Neural cell (in vitro differentiated cells): Measurements from ENCODE around the gene ZDHHC14. TPM values are rescaled to one million over a fixed set of nuclear protein-coding genes. Genes with fewer than 3 reads are reported as not detected.

Experiments
- H2AFZ ChIP-seq: fragments of 200-600, 300-800 bp; sonication (generic), shearing (Covaris generic); 2 replicates; pipeline ENCODE4 v1.6.0; 2014; ENCODE audit warnings: low read depth, mild to moderate bottlenecking, antibody characterized with exemption, low read length, moderate library complexity
- H3F3A ChIP-seq: fragments of 200-600 bp; shearing (Covaris generic); 2 replicates; pipeline ENCODE4 v1.6.1; 2016; ENCODE audit warnings: mild to moderate bottlenecking, moderate library complexity, mixed read lengths, antibody characterized with exemption, low read length; ENCODE audit not compliant: insufficient read depth, poor library complexity, severe bottlenecking
- H3K27ac ChIP-seq: fragments of 200-600, 300-800 bp; sonication (generic), shearing (Covaris generic); 2 replicates; pipeline ENCODE4 v1.5.1; 2014; ENCODE audit warnings: mild to moderate bottlenecking, low read length, moderate library complexity
- H3K27me3 ChIP-seq: fragments of 300-800, 200-600 bp; sonication (generic), shearing (Covaris generic); 2 replicates; pipeline ENCODE4 v1.6.0; 2014; ENCODE audit warnings: mild to moderate bottlenecking, low read depth, low read length, moderate library complexity; ENCODE audit not compliant: insufficient read depth
- H3K36me3 ChIP-seq: fragments of 300-800, 200-600 bp; sonication (generic), shearing (Covaris generic); 2 replicates; pipeline ENCODE4 v1.5.1; 2014; ENCODE audit warnings: mild to moderate bottlenecking, antibody characterized with exemption, low read length, moderate library complexity; ENCODE audit not compliant: insufficient read depth
- H3K4me2 ChIP-seq: fragments of 300-800, 200-600 bp; sonication (generic), shearing (Covaris generic); 2 replicates; pipeline ENCODE4 v1.6.0; 2014; ENCODE audit warnings: mild to moderate bottlenecking, low read length
- H3K4me3 ChIP-seq: fragments of 300-800, 200-600 bp; sonication (generic), shearing (Covaris generic); 2 replicates; pipeline ENCODE4 v1.5.1; 2014; ENCODE audit warnings: mild to moderate bottlenecking, low read length, moderate library complexity
- H3K79me2 ChIP-seq: fragments of 200-600 bp; shearing (Covaris generic); replicated peaks from 2 replicates; pipeline ENCODE4 v1.6.0; 2014; ENCODE audit warnings: mild to moderate bottlenecking, low read length, moderate library complexity; ENCODE audit not compliant: insufficient read depth
- H3K9ac ChIP-seq: fragments of 300-800, 200-600 bp; sonication (generic), shearing (Covaris generic); 2 replicates; pipeline ENCODE4 v1.6.1; 2016; ENCODE audit warnings: mild to moderate bottlenecking, low read length, mixed read lengths
- H3K9me2 ChIP-seq: fragments of 200-600 bp; shearing (Covaris generic); 2 replicates; pipeline ENCODE4 v1.6.1; 2016; ENCODE audit warnings: mild to moderate bottlenecking, low read length, mixed read lengths; ENCODE audit not compliant: insufficient read depth
- H3K9me3 ChIP-seq: fragments of 200-600, 300-800 bp; sonication (generic), shearing (Covaris generic); 2 replicates; pipeline ENCODE4 v1.6.1; 2016; ENCODE audit warnings: mild to moderate bottlenecking, mixed run types, low read length, moderate library complexity, mixed read lengths
- H4K20me1 ChIP-seq: fragments of 200-600 bp; shearing (Covaris generic); 2 replicates; pipeline ENCODE4 v1.6.1; 2016; ENCODE audit warnings: mild to moderate bottlenecking, mixed run types; ENCODE audit not compliant: insufficient read depth
- EP300 ChIP-seq: fragments of 450-650 bp; conservative IDR thresholded peaks from 2 replicates; pipeline ENCODE4 v1.6.1; 2014; ENCODE audit warnings: antibody characterized with exemption, mild to moderate bottlenecking, moderate library complexity; ENCODE audit not compliant: poor library complexity, severe bottlenecking
- MXI1 ChIP-seq: fragments of 450-650 bp; conservative IDR thresholded peaks from 2 replicates; pipeline ENCODE4 v1.6.1; 2014; ENCODE audit warnings: antibody characterized with exemption, mild to moderate bottlenecking; ENCODE audit not compliant: poor library complexity, severe bottlenecking
- POLR2AphosphoS5 ChIP-seq: IDR thresholded peaks from 2 replicates; pipeline ENCODE4 v1.6.1; 2012
- RAD21 ChIP-seq: fragments of 450-650 bp; conservative IDR thresholded peaks from 2 replicates; pipeline ENCODE4 v1.6.1; 2014; ENCODE audit warnings: antibody characterized with exemption, mild to moderate bottlenecking, moderate library complexity
- SMC3 ChIP-seq: fragments of 450-650 bp; conservative IDR thresholded peaks from 2 replicates; pipeline ENCODE4 v1.6.1; 2014; ENCODE audit warnings: antibody characterized with exemption, mild to moderate bottlenecking, moderate library complexity; ENCODE audit not compliant: poor library complexity
- TAF1 ChIP-seq: IDR thresholded peaks from 2 replicates; pipeline ENCODE4 v1.6.1; 2012; ENCODE audit warnings: low read depth
- polyA plus RNA-seq: library from polyadenylated mRNA; depleted of rRNA; stranded (reverse); fragments of >200 nt; gene quantifications from 2 replicates; pipeline ENCODE4 v1.2.3, GENCODE V29; 2014
- TF ChIP-seq, protein P1 (sequence below): fragments of 450-650 bp; IDR thresholded peaks from 2 replicates; pipeline ENCODE4 v1.5.1; 2014; ENCODE audit warnings: antibody characterized with exemption, mild to moderate bottlenecking, moderate library complexity; ENCODE audit not compliant: poor library complexity, severe bottlenecking
- TF ChIP-seq, protein P2 (sequence below): IDR thresholded peaks from 2 replicates; pipeline ENCODE4 v1.6.1; 2012; ENCODE audit warnings: borderline replicate concordance

ZDHHC14 gene
- polyA plus RNA-seq, 1 donor from 2014 or later = 4.1 TPM

DNA sequence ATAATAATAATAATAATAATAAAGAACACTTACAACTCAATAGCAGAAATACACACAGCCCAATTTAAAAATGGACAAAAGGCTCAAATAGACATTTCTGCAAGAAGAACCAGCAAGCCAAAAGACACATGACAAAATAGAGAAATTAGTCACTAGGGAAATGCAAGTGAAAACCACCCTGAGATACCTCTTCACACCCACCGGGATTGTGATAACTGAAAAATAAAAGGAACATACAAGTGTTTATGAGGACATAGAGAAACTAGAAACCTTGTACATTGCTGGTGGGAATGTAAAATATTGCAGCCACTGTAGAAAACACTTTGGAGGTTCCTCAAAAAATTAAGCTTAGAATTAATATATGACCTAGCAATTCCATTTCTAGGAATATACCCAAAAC lies 59.2 kb downstream of the ZDHHC14 start:
- H3K27me3 ChIP-seq = no peaks in the 10 kb centered on the region
- no peaks in the 10 kb centered on the region for H3K36me3 ChIP-seq
- no peak overlapping the region for H3K4me2 ChIP-seq
- TF ChIP-seq, protein P1, sequence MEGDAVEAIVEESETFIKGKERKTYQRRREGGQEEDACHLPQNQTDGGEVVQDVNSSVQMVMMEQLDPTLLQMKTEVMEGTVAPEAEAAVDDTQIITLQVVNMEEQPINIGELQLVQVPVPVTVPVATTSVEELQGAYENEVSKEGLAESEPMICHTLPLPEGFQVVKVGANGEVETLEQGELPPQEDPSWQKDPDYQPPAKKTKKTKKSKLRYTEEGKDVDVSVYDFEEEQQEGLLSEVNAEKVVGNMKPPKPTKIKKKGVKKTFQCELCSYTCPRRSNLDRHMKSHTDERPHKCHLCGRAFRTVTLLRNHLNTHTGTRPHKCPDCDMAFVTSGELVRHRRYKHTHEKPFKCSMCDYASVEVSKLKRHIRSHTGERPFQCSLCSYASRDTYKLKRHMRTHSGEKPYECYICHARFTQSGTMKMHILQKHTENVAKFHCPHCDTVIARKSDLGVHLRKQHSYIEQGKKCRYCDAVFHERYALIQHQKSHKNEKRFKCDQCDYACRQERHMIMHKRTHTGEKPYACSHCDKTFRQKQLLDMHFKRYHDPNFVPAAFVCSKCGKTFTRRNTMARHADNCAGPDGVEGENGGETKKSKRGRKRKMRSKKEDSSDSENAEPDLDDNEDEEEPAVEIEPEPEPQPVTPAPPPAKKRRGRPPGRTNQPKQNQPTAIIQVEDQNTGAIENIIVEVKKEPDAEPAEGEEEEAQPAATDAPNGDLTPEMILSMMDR = no peak
- TF ChIP-seq POLR2AphosphoS5 (no peak), TAF1 (no peak), SMC3 (no peak), EP300 (no peak), MXI1 (no peak)
- TF ChIP-seq, protein P2, sequence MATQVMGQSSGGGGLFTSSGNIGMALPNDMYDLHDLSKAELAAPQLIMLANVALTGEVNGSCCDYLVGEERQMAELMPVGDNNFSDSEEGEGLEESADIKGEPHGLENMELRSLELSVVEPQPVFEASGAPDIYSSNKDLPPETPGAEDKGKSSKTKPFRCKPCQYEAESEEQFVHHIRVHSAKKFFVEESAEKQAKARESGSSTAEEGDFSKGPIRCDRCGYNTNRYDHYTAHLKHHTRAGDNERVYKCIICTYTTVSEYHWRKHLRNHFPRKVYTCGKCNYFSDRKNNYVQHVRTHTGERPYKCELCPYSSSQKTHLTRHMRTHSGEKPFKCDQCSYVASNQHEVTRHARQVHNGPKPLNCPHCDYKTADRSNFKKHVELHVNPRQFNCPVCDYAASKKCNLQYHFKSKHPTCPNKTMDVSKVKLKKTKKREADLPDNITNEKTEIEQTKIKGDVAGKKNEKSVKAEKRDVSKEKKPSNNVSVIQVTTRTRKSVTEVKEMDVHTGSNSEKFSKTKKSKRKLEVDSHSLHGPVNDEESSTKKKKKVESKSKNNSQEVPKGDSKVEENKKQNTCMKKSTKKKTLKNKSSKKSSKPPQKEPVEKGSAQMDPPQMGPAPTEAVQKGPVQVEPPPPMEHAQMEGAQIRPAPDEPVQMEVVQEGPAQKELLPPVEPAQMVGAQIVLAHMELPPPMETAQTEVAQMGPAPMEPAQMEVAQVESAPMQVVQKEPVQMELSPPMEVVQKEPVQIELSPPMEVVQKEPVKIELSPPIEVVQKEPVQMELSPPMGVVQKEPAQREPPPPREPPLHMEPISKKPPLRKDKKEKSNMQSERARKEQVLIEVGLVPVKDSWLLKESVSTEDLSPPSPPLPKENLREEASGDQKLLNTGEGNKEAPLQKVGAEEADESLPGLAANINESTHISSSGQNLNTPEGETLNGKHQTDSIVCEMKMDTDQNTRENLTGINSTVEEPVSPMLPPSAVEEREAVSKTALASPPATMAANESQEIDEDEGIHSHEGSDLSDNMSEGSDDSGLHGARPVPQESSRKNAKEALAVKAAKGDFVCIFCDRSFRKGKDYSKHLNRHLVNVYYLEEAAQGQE = no peak
- no peak overlapping the region for H2AFZ ChIP-seq
- no peaks in the 10 kb centered on the region for H3F3A ChIP-seq
- no peaks in the 10 kb centered on the region for H4K20me1 ChIP-seq
- H3K4me3 ChIP-seq = no peak overlapping the region
- H3K79me2 ChIP-seq = no peaks in the 10 kb centered on the region
- H3K9me3 ChIP-seq = no peaks in the 10 kb centered on the region
- no peak overlapping the region for H3K27ac ChIP-seq
- no peak overlapping the region for H3K9ac ChIP-seq
- H3K9me2 ChIP-seq = no peaks in the 10 kb centered on the region

DNA sequence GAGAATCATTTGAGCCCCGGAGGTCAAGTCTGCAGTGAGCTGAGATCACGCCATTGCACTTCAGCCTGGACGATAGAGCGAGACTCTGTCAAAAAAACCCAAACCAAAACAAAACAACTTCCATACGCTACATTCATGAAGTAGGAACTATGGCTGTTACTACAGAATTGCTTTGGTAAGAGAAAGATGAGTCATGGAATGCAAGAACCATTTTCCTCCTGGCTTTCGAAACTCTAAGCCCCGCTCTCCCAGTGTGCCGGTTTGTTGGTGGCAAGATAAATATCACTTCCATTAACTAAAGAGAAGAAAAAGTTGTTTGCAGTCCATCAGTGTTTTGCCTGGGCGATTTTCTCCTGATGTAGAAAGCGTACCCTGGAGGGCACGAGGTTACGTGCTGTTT lies 61.3 kb downstream of the ZDHHC14 start:
- Histone ChIP-seq H3K9me3 (no peaks in the 10 kb centered on the region), H3K36me3 (no peaks in the 10 kb centered on the region), H2AFZ (no peak overlapping the region), H3K79me2 (no peaks in the 10 kb centered on the region), H3K9ac (no peak overlapping the region), H3K9me2 (no peaks in the 10 kb centered on the region), H3K4me3 (no peak overlapping the region), H3K4me2 (no peak overlapping the region), H3K27me3 (no peaks in the 10 kb centered on the region), H4K20me1 (no peaks in the 10 kb centered on the region), H3F3A (no peaks in the 10 kb centered on the region), H3K27ac (no peak overlapping the region)
- TF ChIP-seq, protein P2 = no peak
- TF ChIP-seq TAF1 (no peak), RAD21 (no peak)
